HG03097 (cell line): ENCODE measurements around the gene SNHG17.
A peak's percentile ranks its signal among the peaks of the same experiment; 100 is the strongest.
"Not testable (repeated sequence)": the region's sequence is repeated elsewhere in the genome, so short reads cannot be mapped to it uniquely, and the experiment has no call there.

Source experiments
- ATAC-seq: cut with Tn5 transposase; IDR thresholded peaks from one replicate; pipeline ENCODE4 v1.9.1; 2021; ENCODE audit not compliant: unreplicated experiment, low FRiP score

Gene SNHG17

GRCh38 chr20:38434770-38435554 is at the start of gene SNHG17:
Gene SNHG17, minus strand, starts transcription at chr20:38435328.
- peak; percentile 70 for ATAC-seq

GRCh38 chr20:38479596-38479995 is 44.5 kb upstream of the SNHG17 start:
- ATAC-seq = no peak

- ATAC-seq = no peak
Observed at GRCh38 chr20:38477747-38478146, 42.6 kb upstream of the SNHG17 start.

DNA sequence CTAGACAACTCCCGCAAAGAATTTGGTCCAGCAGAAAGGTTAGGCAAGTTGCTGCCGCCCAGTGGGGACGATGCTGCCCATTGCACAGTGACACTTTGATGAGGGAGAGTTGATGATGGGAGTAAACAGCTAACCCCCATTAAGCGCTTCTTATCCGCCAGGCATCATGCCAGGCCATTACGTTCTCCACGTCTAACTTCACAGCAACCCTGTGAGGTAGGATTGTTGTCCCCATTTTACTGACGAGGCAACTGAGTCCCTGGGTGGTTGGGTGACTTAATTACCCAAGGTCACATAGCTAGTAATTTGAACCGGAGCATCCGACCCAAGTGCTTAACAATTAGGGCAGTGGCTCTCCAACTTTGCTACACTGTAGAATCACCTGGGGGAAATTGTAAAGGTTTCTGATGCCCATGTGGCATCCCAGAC is 38.3 kb upstream of the SNHG17 start:
- ATAC-seq = no peak

GRCh38 chr20:38472513-38473366 is 37.6 kb upstream of the SNHG17 start, which contains the start of gene RALGAPB:
Gene RALGAPB, plus strand, starts transcription at chr20:38472843. Its CDS starts 15,590 bp downstream, at chr20:38488433.
- ATAC-seq = peak; percentile 87

DNA sequence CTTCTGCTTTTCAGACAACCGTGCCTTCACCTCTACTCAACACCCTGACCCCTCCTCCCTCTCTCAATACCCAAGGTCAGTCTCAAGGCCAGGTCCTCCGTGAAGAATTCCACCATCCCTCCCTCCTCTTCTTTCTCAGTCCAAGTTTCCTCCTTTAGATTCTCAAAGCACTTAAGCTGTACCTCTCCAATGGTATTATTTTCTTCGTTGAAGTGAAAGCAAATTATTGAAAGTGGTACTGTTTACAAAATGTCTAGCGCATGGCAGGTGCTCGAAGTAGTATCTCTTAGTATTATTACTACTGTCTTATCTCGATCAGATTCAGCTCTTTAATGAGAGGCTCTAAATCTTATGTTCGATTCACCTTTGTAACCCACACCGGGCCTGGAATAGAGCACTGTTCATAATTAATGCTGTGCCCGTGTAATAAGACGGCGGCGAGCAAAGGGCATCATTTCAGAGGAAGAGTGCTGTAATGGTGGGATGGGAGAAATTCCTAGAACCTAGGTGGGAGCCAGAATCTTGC is 36.9 kb upstream of the SNHG17 start:
- peak; percentile 5 for ATAC-seq

- ATAC-seq = no peak
Observed at GRCh38 chr20:38471245-38471644, 36.1 kb upstream of the SNHG17 start.

DNA sequence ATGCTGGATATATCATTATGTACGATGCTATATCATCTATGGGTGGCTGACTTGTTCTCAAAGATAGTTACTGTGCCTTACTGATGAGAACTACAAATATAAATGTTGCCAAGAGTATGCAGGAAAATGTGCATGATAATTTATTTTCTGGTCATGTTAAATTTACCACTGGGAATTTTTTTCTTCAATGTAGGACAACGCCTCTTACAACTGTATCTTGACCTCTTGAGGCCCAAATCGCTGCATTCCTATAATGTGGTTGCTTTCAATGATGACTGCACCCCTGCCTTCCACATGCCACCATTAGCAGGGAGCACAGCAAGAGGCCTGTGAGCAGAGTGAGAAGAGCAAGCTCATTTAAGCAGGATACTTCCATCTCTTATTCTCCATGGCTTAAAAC is 31.9 kb upstream of the SNHG17 start:
- ATAC-seq = no peak

- ATAC-seq = no peak
Observed at GRCh38 chr20:38466171-38466570, 31.0 kb upstream of the SNHG17 start.

- not testable (repeated sequence) for ATAC-seq
Observed at GRCh38 chr20:38461569-38461968, 26.4 kb upstream of the SNHG17 start.

GRCh38 chr20:38461167-38461566 is 26.0 kb upstream of the SNHG17 start:
- not testable (repeated sequence) for ATAC-seq

DNA sequence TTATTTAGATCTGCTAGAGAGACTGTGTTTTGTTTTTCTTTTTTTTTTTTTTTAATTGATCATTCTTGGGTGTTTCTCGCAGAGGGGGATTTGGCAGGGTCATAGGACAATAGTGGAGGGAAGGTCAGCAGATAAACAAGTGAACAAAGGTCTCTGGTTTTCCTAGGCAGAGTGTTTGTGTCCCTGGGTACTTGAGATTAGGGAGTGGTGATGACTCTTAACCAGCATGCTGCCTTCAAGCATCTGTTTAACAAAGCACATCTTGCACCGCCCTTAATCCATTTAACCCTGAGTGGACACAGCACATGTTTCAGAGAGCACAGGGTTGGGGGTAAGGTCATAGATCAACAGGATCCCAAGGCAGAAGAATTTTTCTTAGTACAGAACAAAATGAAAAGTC is 25.5 kb upstream of the SNHG17 start:
- ATAC-seq = not testable (repeated sequence)

DNA sequence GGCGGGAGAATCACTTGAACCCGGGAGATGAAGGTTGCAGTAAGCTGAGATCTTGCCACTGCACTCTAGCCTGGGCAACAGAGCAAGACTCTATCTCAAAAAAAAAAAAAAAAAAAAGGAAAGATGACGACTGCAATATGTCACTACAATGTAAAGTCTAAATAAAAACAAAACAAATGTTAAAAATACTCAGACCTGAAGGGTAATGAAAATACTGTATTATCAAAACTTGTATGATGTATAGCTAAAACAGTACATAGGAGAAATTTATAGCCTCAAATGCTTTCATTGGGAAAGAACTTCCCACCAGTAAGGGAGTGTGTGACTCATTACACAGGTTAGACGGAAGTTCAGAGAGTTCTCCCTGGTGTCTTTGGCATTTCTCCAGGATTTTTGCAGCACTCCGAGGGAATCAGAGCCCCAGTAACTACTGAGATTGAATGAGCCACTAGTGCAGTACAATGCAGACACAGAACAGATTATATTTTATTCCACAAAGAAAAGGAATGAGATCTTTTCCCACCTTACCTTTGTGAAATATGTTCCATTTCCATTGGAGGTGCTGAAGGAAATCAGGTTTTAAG is 25.0 kb upstream of the SNHG17 start:
- no peak for ATAC-seq

DNA sequence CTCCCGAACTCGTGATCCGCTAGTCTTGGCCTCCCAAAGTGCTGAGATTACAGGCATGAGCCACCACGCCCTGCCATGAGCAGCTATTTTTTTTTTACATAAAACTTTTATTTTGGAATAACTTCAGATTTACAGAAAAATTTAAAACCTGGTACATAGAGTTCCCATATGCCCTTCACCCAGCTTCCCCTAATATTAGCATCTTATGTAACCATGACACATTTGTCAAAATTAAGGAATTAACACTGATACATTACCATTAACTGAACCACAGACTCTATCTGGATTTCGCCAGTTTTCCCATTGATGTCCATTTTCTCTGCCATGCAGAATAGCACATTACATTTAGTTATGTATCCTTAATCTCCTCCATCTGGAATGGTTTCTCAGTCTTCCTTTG is 23.2 kb upstream of the SNHG17 start:
- no peak for ATAC-seq

- ATAC-seq = no peak
Observed at GRCh38 chr20:38454556-38455473, 19.7 kb upstream of the SNHG17 start.

DNA sequence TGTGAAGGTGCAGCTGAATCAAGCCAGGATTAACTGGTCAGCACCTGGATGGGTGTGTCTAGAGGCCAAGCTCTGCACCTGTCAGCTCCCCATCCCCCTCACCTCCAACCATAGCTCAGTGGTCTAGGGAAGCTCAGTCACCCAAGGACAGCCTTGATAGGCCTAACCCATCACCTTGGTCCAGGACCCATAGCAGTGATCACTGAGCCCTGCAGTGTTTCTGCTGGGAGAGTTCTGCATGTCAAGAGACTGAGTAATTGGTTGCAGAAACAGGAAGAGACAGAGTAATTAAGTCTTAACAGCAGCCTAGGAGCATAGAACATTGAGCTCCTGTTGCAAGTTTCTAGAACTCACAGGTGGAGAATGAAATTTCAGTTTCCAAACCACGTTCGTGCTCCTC is 18.8 kb upstream of the SNHG17 start:
- no peak for ATAC-seq

DNA sequence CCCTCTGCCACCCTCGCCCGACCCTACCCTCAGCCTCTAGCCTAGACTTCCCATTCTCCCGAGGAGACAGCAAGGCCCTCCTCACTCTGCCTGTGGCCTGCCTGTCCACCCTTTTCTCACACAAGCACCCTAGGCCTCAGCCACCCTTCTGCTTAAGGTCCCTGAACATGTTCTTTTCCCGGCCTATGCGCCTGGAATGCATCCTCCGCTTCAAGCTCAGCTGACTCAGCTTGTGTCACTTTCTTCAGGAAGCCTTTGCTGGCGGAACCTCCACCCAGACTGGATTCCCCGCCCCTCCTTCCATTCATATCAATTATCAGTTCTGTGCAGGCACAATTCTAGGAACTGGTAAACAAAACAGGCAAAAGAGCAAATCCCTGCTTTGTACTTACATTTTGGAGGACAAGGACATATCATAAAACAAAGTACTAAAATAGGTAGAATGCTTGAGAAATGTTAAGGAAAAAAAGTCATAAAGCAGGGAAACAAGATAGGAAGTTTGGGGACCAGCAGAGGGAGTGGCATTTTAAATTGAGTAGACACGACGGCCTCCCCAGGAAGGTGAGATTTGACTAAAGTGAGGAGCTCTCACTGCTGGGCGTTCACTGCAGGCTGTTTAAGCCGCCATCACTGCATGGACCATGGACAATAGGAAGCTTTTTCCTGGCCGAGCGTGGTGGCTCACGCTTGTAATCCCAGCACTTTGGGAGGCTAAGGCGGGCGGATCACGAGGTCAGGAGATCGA is 17.9 kb upstream of the SNHG17 start:
- no peak for ATAC-seq

- ATAC-seq = no peak
Observed at GRCh38 chr20:38450412-38450975, 15.4 kb upstream of the SNHG17 start.

GRCh38 chr20:38449046-38449445 is 13.9 kb upstream of the SNHG17 start:
- no peak for ATAC-seq
